K562 (cell line): ENCODE results near the gene POLR3E. TPM values are rescaled to one million over a fixed set of nuclear protein-coding genes. Genes with fewer than 3 reads are reported as not detected.

Source experiments
- ATAC-seq: fragments of 200-7000 bp; cut with Tn5 transposase; 3 replicates; pipeline ENCODE4 v1.9.1; 2020; ENCODE audit warnings: moderate library complexity
- BruUV-seq: library from RNA; stranded (reverse); fragments of 400-500 nt; replicated peaks from 2 replicates; lab custom pipeline; 2021; lab: Mats Ljungman, UMichigan
- CTCF ChIA-PET: fragments of 300-600 bp; formaldehyde crosslinking; extraction: SDS; loops from one replicate; lab custom pipeline; 2021; ENCODE audit warnings: low intra/inter-chr PET ratio; lab: Yijun Ruan, JAX
- POLR2A ChIA-PET: fragments of 300-600, 350-650 bp; sonication (Branson Sonifier 250); formaldehyde crosslinking; extraction: SDS; loops from one replicate; lab custom pipeline; 2021; ENCODE audit warnings: antibody characterized with exemption, inconsistent platforms; lab: Yijun Ruan, JAX
- DNase-seq, 4 experiments: peaks; one replicate each; pipeline versions ENCODE4 v3.0.0 to v3.0.0-alpha.2; 2011 to 2018; ENCODE audit warnings: low spot score in 3 of 4, mixed read lengths in 3 of 4; ENCODE audit errors: extremely low read depth in 1 of 4
- FAIRE-seq: peaks from 2 replicates; lab custom pipeline; 2011; peaks lifted over from hg19 to GRCh38; lab: Jason Lieb, UNC
- H2AFZ ChIP-seq: 2 replicates; pipeline ENCODE4 v1.6.0; 2011; ENCODE audit warnings: low read depth, low read length, control low read depth, inconsistent platforms
- H3K27ac ChIP-seq: fragments of 200-600 bp; 3 replicates; pipeline ENCODE4 v1.8.0; 2011; ENCODE audit warnings: low read depth, mild to moderate bottlenecking, control low read depth, inconsistent platforms, low read length, moderate library complexity, mixed read lengths; ENCODE audit errors: extremely low read depth
- H3K27me3 ChIP-seq, 2 experiments: fragments of 300-600 bp in 1 of 2; 2 replicates in 1 of 2; 3 replicates in 1 of 2; pipeline versions ENCODE4 v1.6.0 to v1.8.0; 2011; ENCODE audit warnings: inconsistent platforms in 2 of 2, low read length in 2 of 2, mild to moderate bottlenecking in 1 of 2, mixed read lengths in 1 of 2, moderate library complexity in 1 of 2; ENCODE audit not compliant: control insufficient read depth in 2 of 2, insufficient read depth in 2 of 2
- H3K36me3 ChIP-seq: fragments of 300-600 bp; 3 replicates; pipeline ENCODE4 v1.8.0; 2011; ENCODE audit warnings: mild to moderate bottlenecking, low read length, inconsistent platforms; ENCODE audit not compliant: control insufficient read depth, insufficient read depth
- H3K4me1 ChIP-seq, 2 experiments: fragments of 200-600 bp in 1 of 2; replicated peaks in 1 of 2; 2 replicates in 1 of 2; 3 replicates in 1 of 2; pipeline versions ENCODE4 v1.5.1 to v1.8.0; 2011; ENCODE audit warnings: inconsistent platforms in 2 of 2, low read length in 2 of 2, mild to moderate bottlenecking in 1 of 2, mixed read lengths in 1 of 2, moderate library complexity in 1 of 2; ENCODE audit not compliant: control insufficient read depth in 2 of 2, insufficient read depth in 2 of 2
- H3K4me2 ChIP-seq: 2 replicates; pipeline ENCODE4 v1.6.1; 2011; ENCODE audit warnings: low read length, control low read depth, inconsistent platforms, mixed read lengths; ENCODE audit not compliant: insufficient read depth
- H3K4me3 ChIP-seq: fragments of 200-600 bp; sonication (generic), shearing (Covaris generic); 2 replicates; pipeline ENCODE4 v1.5.1; 2016; ENCODE audit warnings: control low read depth, inconsistent platforms
- H3K79me2 ChIP-seq: fragments of 200-600 bp; 3 replicates; pipeline ENCODE4 v1.8.0; 2011; ENCODE audit warnings: low read length, inconsistent platforms; ENCODE audit not compliant: control insufficient read depth, insufficient read depth
- H3K9ac ChIP-seq, 2 experiments: 2 replicates each; pipeline versions ENCODE4 v1.6.0 to v1.6.1; 2011; ENCODE audit warnings: low read depth in 2 of 2, low read length in 2 of 2, control low read depth in 1 of 2, inconsistent platforms in 1 of 2, mild to moderate bottlenecking in 1 of 2, mixed read lengths in 1 of 2; ENCODE audit not compliant: insufficient read depth in 1 of 2
- H3K9me1 ChIP-seq: one replicate; pipeline ENCODE4 v1.6.0; 2011; ENCODE audit warnings: inconsistent platforms, mild to moderate bottlenecking, low read length, moderate library complexity; ENCODE audit not compliant: control insufficient read depth, insufficient read depth
- H3K9me3 ChIP-seq: replicated peaks from 2 replicates; pipeline ENCODE4 v1.5.1; 2011; ENCODE audit warnings: low read depth, low read length, inconsistent platforms; ENCODE audit not compliant: control insufficient read depth, insufficient read depth
- H4K20me1 ChIP-seq: replicated peaks from 2 replicates; pipeline ENCODE4 v1.6.1; 2011; ENCODE audit warnings: low read length, inconsistent platforms, mixed read lengths; ENCODE audit not compliant: control insufficient read depth, insufficient read depth
- BRD4 ChIP-seq: fragments of 200-600 bp; sonication (generic); IDR thresholded peaks from 2 replicates; pipeline ENCODE4 v1.6.1; 2017; ENCODE audit warnings: inconsistent platforms
- CEBPB ChIP-seq: fragments of 450-650 bp; IDR thresholded peaks from 2 replicates; pipeline ENCODE4 v1.6.1; 2016; ENCODE audit warnings: missing genetic modification characterization, missing compliant biosample characterization
- CEBPG ChIP-seq, 3 experiments: fragments of 200-800 bp in 1 of 3; sonication (Bioruptor generic) in 1 of 3; sonication (generic) in 1 of 3; formaldehyde crosslinking in 1 of 3; IDR thresholded peaks in 2 of 3; conservative IDR thresholded peaks in 1 of 3; 2 replicates each; pipeline versions ENCODE4 v1.6.1 to v1.8.0; 2016 to 2022; ENCODE audit warnings: missing compliant biosample characterization in 2 of 3, missing genetic modification characterization in 2 of 3, mild to moderate bottlenecking in 1 of 3, missing genetic modification reagents in 1 of 3
- FOSL1 ChIP-seq: fragments of 200-800 bp; sonication (Bioruptor generic); conservative IDR thresholded peaks from 2 replicates; pipeline ENCODE4 v1.6.1; 2016; ENCODE audit warnings: missing genetic modification characterization, missing compliant biosample characterization
- JUN ChIP-seq, 2 experiments: sonication (generic) in 1 of 2; formaldehyde crosslinking in 1 of 2; IDR thresholded peaks; 2 replicates each; pipeline versions ENCODE4 v1.6.1 to v1.8.0; 2012 to 2022; ENCODE audit warnings: borderline replicate concordance in 2 of 2, mild to moderate bottlenecking in 2 of 2, improper control_type of control experiment in 1 of 2, low read depth in 1 of 2, low read length in 1 of 2, missing genetic modification reagents in 1 of 2
- MYBL2 ChIP-seq, 2 experiments: fragments of 450-650 bp in 1 of 2; sonication (generic) in 1 of 2; formaldehyde crosslinking in 1 of 2; IDR thresholded peaks; 2 replicates each; pipeline versions ENCODE4 v1.6.1 to v1.8.1; 2017 to 2022; ENCODE audit warnings: borderline replicate concordance in 1 of 2, inconsistent platforms in 1 of 2, low read depth in 1 of 2, mild to moderate bottlenecking in 1 of 2, missing genetic modification reagents in 1 of 2, moderate library complexity in 1 of 2
- SMAD4 ChIP-seq: fragments of 250-450 bp; sonication (Bioruptor Pico); conservative IDR thresholded peaks from 2 replicates; pipeline ENCODE4 v1.8.0; 2021; ENCODE audit warnings: inconsistent platforms, mild to moderate bottlenecking, moderate library complexity
- WHSC1 ChIP-seq: IDR thresholded peaks from one replicate; pipeline ENCODE4 v1.6.1; 2012; ENCODE audit warnings: low read length, control low read depth, inconsistent platforms
- ZFP36 ChIP-seq: fragments of 150-350 bp; IDR thresholded peaks from 2 replicates; pipeline ENCODE4 v1.6.1; 2018; ENCODE audit warnings: low read length, low read depth; ENCODE audit not compliant: partially characterized antibody
- ZNF175 ChIP-seq: fragments of 200-800 bp; sonication (Bioruptor generic); IDR thresholded peaks from 2 replicates; pipeline ENCODE4 v1.6.1; 2016; ENCODE audit warnings: low read depth, mild to moderate bottlenecking, missing genetic modification characterization, missing compliant biosample characterization
- WGBS: fragments of 100-300 bp; shearing (Covaris generic); methylation state at CpG from one replicate; pipeline ENCODE4 v1.1.6; 2016; ENCODE audit warnings: low coverage, mixed read lengths; ENCODE audit not compliant: insufficient coverage; ENCODE audit errors: missing lambda C conversion rate; 5-methylcytosine and 5-hydroxymethylcytosine counted together
- in situ Hi-C: fragments of 300-500 bp; cut with MboI; formaldehyde crosslinking; loops from 4 replicates; pipeline ENCODE4 v1.15.0; 2018; ENCODE audit warnings: inconsistent platforms, mixed read lengths
- intact Hi-C: fragments of 100-400 bp; cut with micrococcal nuclease; formaldehyde crosslinking; loops from 2 replicates; pipeline ENCODE4 v1.14.2; 2022
- polyA plus RNA-seq, 8 experiments: library from polyadenylated mRNA; depleted of rRNA in 4 of 8; stranded (reverse) in 5 of 8; unstranded in 3 of 8; fragments of >200 nt; fragmentation: Nextera tagmentation in 2 of 8; fragmentation: Illumina TruSeq in 1 of 8; extraction: Ambion mirVana in 2 of 8; extraction: Trizol in 1 of 8; gene quantifications; 2 replicates each; pipeline versions ENCODE4 v1.2.1 to v1.2.3, GENCODE V29; 2011 to 2014; ENCODE audit warnings: inconsistent platforms in 1 of 8, missing spikeins in 1 of 8
- total RNA-seq, 7 experiments: library from RNA; depleted of rRNA in 6 of 7; stranded (reverse); fragments of >200 nt in 6 of 7; fragmentation: Illumina TruSeq in 2 of 7; extraction: Trizol in 2 of 7; gene quantifications; 2 replicates each; pipeline versions ENCODE4 v1.2.1 to v1.2.3, GENCODE V29; 2011 to 2021; ENCODE audit warnings: low replicate concordance in 1 of 7

Gene POLR3E
- total and polyA plus RNA-seq, 9 of the 15 experiments (the other 6 are each of a cell fraction or from before 2014, with no cell fraction given): 17.7 to 151 (median 82.6) TPM

GRCh38 chr16:22353191-22353919, 56.1 kb downstream of the POLR3E start (continued):
- TF ChIP-seq ZFP36 (no peak), ZNF175 (CRISPR knock-in tag) (peak; percentile 98), WHSC1 (no peak), JUN (IDR thresholded peaks at IDR 0.05; ENCODE audit: borderline replicate concordance, low read depth, low read length) (peak; percentile 86), JUN (CRISPR knock-in tag; IDR thresholded peaks at IDR 0.05; ENCODE audit: borderline replicate concordance) (no peak), MYBL2 (IDR thresholded peaks at IDR 0.05; ENCODE audit: low read depth) (no peak), MYBL2 (CRISPR knock-in tag; IDR thresholded peaks at IDR 0.05; ENCODE audit: borderline replicate concordance) (no peak), SMAD4 (CRISPR knock-in tag) (no peak)

- Histone ChIP-seq H3K36me3 (peaks cover 52% of the 10 kb centered on the region; the same call in 2 of the 3 replicates), H3K27me3 (no peaks in the 10 kb centered on the region), H3K9me1 (no peaks in the 10 kb centered on the region), H3K9ac (no peak overlapping the region), H3K27ac (peak overlapping the region; percentile 66; the same call in 2 of the 3 replicates), H4K20me1 (no peaks in the 10 kb centered on the region), H2AFZ (no peak overlapping the region), H3K4me2 (no peak overlapping the region), H3K79me2 (peaks cover 20% of the 10 kb centered on the region), H3K4me3 (no peak overlapping the region), H3K4me1 (peaks cover 0 to 16% of the 10 kb centered on the region in 2 experiments; a peak in 3 of 5 replicates), H3K9me3 (no peaks in the 10 kb centered on the region)
- ATAC-seq (peak; percentile 37), FAIRE-seq (no peak), DNase-seq (no peak)
- WGBS: 33% methylated on average over 5 of the region's 5 CpGs
- POLR2A ChIA-PET: interaction anchor here (0.8 to 1.3 kb wide), 4 partner anchors 9 to 19 kb away, joined by 3 to 4 read pairs (median 3); no protein-coding TSS in a partner anchor
- CTCF ChIA-PET: no interaction called here
- in situ Hi-C loops: no loop called here
- TF ChIP-seq CEBPB (tag) (peak; percentile 80), FOSL1 (tag) (peak; percentile 74), CEBPG (CRISPR knock-in tag; IDR thresholded peaks at IDR 0.05) (no peak), CEBPG (tag; conservative IDR thresholded peaks at IDR 0.05 in 1 of 2, IDR thresholded peaks at IDR 0.05 in 1 of 2) (peak; percentile 42 to 63; a peak in 3 of 4 replicates), BRD4 (no peak)
- no TSS peak for BruUV-seq
- intact Hi-C loops: no loop called here
These were observed 56.8 kb downstream of the POLR3E start for GRCh38 chr16:22353933-22354541.
